ENCODE data around the gene PCNX2. TPM values are rescaled to one million over a fixed set of nuclear protein-coding genes. Genes with fewer than 3 reads are reported as not detected.

The PCNX2 gene
- total RNA-seq, 4 donors from 2014 or later = 12.1 to 35.1 (median 15.8) TPM

GRCh38 chr1:233338102-233338501 lies 42.6 kb upstream of the PCNX2 start:
- H3K4me1 ChIP-seq = peaks cover 0 to 6% of the 10 kb centered on the region in 2 donors
- WGBS, 2 donors = 94 to 98% methylated on average over 2 of the region's 2 CpGs

DNA sequence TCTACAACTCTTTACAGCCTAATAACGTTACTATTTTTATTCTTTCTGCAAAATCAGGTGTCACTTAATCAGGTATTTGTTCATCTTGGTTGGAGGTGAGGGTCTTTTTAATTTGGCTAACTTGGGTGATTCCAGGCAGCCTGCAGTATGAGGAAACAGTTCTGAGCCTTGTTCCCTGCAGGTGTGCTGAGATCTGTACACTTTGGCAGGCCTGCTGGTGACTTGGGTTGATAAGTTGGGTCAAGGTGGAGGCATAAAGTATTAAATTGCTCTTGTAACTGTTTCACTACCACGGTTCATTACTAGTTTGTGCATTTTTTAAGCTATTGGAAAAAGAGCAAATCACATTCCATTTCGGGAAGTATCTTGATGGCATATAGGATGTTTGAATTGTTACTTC lies 42.0 kb upstream of the PCNX2 start:
- TF ChIP-seq CTCF (IDR thresholded peaks at IDR 0.05) (no peak), POLR2A (IDR thresholded peaks at IDR 0.05) (no peak)
- no peaks in the 10 kb centered on the region for H3K27me3 ChIP-seq
- H3K4me1 ChIP-seq = peaks cover 0 to 6% of the 10 kb centered on the region in 2 donors
- no peaks in the 10 kb centered on the region for H3K9me3 ChIP-seq
- no peak for DNase-seq
- no peak overlapping the region for H3K27ac ChIP-seq
- 91% methylated on average over 3 of the region's 3 CpGs for WGBS, 2 donors
- intact Hi-C loops (cut with DNase I) = no loop called here
- no peaks in the 10 kb centered on the region for H3K36me3 ChIP-seq
- H3K4me3 ChIP-seq (replicated peaks in 1 of 3) = no peak overlapping the region

More at GRCh38 chr1:233338102-233338501, 42.6 kb upstream of the PCNX2 start:
- no peak overlapping the region for H3K4me3 ChIP-seq (replicated peaks in 1 of 3)
- intact Hi-C loops (cut with DNase I) = no loop called here
- TF ChIP-seq POLR2A (IDR thresholded peaks at IDR 0.05) = no peak
- TF ChIP-seq CTCF (IDR thresholded peaks at IDR 0.05) = no peak
- no peaks in the 10 kb centered on the region for H3K9me3 ChIP-seq
- H3K27me3 ChIP-seq = no peaks in the 10 kb centered on the region
- DNase-seq = no peak
- no peaks in the 10 kb centered on the region for H3K36me3 ChIP-seq
- H3K27ac ChIP-seq = no peak overlapping the region

DNA sequence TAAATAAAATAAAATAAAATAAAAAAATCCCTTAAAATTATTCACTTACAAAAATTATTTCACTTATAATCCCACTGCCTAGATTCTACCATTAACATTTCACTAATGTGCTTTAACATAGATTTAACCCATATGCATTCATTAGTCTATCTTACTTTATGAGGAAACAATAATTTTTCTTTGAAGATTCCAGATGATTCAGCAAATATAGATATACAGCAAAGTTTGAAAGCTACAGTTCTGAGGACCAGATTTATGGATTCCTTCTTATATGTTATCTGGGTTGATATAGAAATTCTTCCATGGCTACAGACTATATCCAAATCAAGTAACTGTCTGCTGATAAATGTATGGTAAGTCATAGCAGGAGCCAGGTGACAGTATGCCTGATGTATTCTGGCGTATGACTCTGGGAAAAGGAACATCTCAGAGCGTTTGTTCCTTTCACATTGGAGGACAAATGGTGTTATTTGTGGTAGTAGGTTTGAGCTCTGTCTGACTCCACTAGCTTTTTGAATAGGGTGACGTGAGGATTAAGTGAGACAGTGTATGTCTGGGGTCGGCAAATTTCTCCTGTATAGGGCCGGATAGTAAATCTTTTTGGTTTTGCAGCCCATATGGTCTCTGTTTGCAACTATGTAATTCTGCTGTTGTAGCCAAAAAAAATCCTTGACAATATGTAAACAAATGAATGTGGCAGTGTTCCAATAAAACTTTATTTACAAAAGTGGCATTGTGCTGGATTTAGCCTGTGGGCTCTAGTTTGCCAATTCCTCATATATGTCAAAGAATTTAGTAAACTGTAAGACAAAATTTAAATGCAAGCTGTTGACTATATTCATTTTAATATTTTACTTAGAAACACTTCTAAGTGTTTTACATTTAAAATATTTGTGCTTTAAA lies 41.3 kb upstream of the PCNX2 start:
- H3K4me1 ChIP-seq = peaks cover 0 to 6% of the 10 kb centered on the region in 2 donors
- intact Hi-C loops (cut with DNase I) = no loop called here
- H3K27ac ChIP-seq = no peak overlapping the region
- no peak for DNase-seq
- H3K27me3 ChIP-seq = no peaks in the 10 kb centered on the region
- 97 to 99% methylated on average over 5 of the region's 5 CpGs for WGBS, 2 donors
- no peaks in the 10 kb centered on the region for H3K36me3 ChIP-seq
- TF ChIP-seq POLR2A (IDR thresholded peaks at IDR 0.05) (no peak), CTCF (IDR thresholded peaks at IDR 0.05) (no peak)
- H3K9me3 ChIP-seq = no peaks in the 10 kb centered on the region
- H3K4me3 ChIP-seq (replicated peaks in 1 of 3) = no peak overlapping the region

- no peak for DNase-seq
- TF ChIP-seq CTCF (IDR thresholded peaks at IDR 0.05) = no peak
- no peak for TF ChIP-seq POLR2A (IDR thresholded peaks at IDR 0.05)
- H3K27ac ChIP-seq = no peak overlapping the region
- intact Hi-C loops (cut with DNase I) = no loop called here
- 91 to 93% methylated on average over 7 of the region's 7 CpGs for WGBS, 2 donors
- H3K9me3 ChIP-seq = no peaks in the 10 kb centered on the region
- peaks cover 4 to 8% of the 10 kb centered on the region in 2 donors for H3K4me1 ChIP-seq
- no peaks in the 10 kb centered on the region for H3K27me3 ChIP-seq
- no peak overlapping the region for H3K4me3 ChIP-seq (replicated peaks in 1 of 3)
- H3K36me3 ChIP-seq = no peaks in the 10 kb centered on the region
Measured at GRCh38 chr1:233334092-233334491, 38.6 kb upstream of the PCNX2 start.

DNA sequence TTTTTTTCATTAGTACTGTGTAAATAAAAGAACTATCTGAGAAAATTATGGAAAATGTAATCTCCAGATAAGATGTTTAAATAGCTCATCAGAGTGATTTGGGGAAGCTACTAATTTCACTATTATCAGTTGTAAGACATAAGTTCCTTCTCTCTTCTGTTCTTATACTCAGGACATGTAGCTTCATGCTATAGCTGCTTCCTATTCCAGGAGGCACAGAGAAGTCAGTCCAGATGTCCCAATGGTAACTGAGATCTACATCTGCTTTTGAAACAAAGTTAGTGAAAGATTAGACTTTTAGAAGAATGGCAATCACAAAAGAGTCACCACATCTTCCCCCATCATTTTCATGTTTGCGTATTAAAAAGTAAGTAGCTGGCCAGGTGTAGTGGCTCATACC lies 37.6 kb upstream of the PCNX2 start:
- WGBS, 2 donors = 96 to 100% methylated on average over 1 of the region's 1 CpG
- intact Hi-C loops (cut with DNase I) = no loop called here
- DNase-seq = no peak

More for the DNA sequence above, 37.6 kb upstream of the PCNX2 start:
- H3K27ac ChIP-seq = no peak overlapping the region
- no peaks in the 10 kb centered on the region for H3K27me3 ChIP-seq
- no peak for TF ChIP-seq POLR2A (IDR thresholded peaks at IDR 0.05)
- TF ChIP-seq CTCF (IDR thresholded peaks at IDR 0.05) = no peak
- H3K4me3 ChIP-seq (replicated peaks in 1 of 3) = no peak overlapping the region
- H3K9me3 ChIP-seq = no peaks in the 10 kb centered on the region
- no peaks in the 10 kb centered on the region for H3K36me3 ChIP-seq
- peaks cover 8 to 13% of the 10 kb centered on the region in 2 donors for H3K4me1 ChIP-seq
